HG03097 (cell line): Measurements from ENCODE around the gene GAS2.

Experiments used
- ATAC-seq: cut with Tn5 transposase; IDR thresholded peaks from one replicate; pipeline ENCODE4 v1.9.1; 2021; ENCODE audit not compliant: unreplicated experiment, low FRiP score

The GAS2 gene

GRCh38 chr11:22671751-22672150, 5.3 kb downstream of the GAS2 start:
- ATAC-seq = no peak

DNA sequence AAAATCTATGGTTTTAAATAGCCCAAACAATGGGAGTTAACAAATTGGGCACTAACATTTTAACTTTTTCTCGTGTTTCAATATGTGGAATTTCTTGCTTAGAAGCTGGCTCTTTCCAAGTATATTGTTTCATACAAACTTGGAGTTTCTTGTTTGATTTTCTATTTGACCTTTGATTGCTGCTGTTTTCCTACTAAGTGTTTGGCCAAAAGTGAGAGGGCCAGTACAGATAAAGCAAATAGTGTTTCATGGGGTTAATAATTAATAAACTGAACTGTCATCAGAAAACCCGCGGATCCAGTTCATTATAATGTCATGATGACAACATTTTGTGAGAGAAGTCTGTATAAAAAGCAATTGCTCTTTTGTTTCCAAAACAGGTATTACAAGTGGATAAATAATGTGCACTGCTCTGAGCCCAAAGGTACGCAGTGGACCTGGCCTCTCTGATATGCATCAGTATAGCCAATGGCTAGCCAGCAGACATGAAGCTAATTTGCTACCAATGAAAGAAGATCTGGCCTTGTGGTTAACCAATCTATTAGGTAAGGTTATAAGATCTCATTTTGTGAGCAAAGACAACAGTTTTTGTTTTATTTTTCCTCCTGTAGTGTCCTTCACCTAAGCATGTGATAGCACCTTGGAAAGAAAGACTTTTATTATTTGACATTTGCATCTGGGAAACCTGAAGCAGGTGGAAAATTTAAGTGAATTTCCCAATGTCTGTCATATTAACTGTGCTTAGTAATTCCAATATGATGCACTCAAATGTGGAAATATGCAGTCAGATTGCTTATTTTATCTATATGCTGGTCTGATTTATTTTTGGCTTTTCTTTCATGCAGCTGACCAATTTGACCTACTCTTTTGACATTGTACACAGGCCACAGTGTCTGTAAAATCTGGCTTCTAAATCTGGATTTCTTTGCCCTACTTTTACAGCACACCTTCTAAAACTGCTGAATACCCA, 8.3 kb downstream of the GAS2 start:
- ATAC-seq = no peak

GRCh38 chr11:22677153-22677903, 10.9 kb downstream of the GAS2 start:
- ATAC-seq = no peak

- no peak for ATAC-seq
These were observed 14.2 kb downstream of the GAS2 start for GRCh38 chr11:22680628-22681027.

- ATAC-seq = peak; percentile 54
These were observed 14.9 kb downstream of the GAS2 start for GRCh38 chr11:22681281-22681812.

DNA sequence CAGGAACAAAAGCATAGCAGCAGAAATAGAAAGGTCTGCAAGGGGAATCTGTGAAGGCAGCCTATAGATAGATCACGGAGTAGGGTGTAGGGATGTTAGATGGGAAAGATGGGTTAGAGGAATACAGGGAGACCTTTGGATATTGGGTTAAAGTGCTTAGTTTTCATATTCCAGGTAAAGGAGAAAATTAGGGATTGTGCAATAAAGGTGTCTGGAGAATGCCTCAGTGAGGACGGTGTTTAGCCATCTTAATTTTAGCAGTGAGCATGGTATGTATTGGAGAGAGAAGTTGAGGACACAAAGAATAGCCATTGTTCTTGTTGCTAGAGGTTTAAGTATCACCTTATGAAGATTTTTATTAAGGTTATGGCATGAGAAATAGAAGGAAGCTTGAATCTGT, 17.7 kb downstream of the GAS2 start:
- ATAC-seq = no peak

GRCh38 chr11:22685111-22685510, 18.7 kb downstream of the GAS2 start:
- ATAC-seq = no peak

DNA sequence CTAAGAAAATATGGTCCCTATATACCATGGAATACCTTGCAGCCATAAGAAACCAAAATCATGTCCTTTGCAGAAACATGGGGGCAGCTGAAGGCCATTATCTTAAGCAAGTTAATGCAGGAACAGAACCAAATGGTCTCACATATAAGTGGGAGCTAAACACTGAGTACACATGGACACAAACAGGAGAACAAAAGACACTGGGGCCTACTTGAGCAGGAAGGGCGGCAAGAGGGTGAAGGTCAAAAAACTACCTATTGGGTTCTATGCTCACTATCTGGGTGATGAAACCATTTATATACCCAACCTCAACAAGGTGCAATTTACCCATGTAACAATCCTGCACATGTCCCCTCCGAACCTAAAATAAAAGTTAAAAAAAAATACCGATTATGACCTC, 22.5 kb downstream of the GAS2 start:
- ATAC-seq = no peak

DNA sequence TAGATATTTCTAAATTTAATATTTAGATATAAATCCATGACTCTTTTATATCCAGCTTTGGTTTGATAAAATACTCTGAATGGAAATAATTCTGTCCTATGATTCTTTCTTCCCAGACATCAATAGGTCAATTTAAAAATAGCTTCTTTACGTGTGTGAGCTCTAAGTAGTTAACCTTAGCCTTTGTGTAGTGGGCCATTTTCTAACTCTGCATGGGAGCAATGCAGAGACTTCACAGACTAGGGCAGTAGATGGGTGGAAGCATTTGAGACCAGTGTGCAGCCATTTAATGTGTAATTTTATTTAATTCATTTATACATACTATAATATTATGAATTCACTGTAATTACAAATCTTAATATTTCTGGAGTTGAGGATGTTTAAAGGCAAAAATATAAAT, 23.8 kb downstream of the GAS2 start:
- ATAC-seq = no peak

GRCh38 chr11:22690871-22691270, 24.5 kb downstream of the GAS2 start:
- ATAC-seq = no peak

GRCh38 chr11:22699388-22699787, 33.0 kb downstream of the GAS2 start:
- ATAC-seq = no peak

DNA sequence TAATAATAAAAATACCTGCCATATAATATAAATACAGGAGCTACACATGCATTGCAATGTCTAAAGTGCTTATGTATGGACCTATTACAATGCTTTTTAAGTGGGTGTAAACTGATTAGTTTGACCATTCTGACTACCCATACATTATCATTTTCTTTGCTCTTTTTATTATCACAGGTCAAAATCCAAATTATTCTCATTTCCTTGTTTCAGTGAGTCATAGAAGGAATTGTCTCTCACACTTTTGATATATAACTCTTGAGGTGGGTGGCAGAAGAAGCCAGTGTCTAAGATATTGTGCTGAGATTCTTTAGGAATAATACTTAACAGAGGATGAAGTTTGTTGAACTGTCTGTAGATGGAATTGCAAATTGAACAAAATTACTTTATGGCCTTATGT, 35.6 kb downstream of the GAS2 start:
- no peak for ATAC-seq

DNA sequence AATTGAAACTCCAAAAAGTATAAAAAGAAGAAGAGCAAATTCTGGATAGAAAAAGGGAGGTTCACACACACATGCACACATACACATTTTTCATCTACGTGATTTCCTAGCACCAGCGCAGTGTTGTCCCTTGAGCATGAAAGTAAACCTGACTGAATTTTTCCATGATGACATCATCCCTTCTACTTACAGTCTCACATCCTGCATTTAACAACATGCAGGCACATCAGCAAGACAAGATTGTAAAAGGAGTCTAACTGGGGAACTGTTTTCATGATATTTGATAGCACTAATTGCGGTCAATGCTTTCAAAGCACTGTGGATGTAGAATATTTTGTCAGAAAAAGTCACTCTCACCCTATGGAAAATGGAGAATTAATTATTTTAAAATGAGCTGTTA, 36.6 kb downstream of the GAS2 start:
- ATAC-seq = no peak

GRCh38 chr11:22703591-22703990, 37.2 kb downstream of the GAS2 start:
- no peak for ATAC-seq

DNA sequence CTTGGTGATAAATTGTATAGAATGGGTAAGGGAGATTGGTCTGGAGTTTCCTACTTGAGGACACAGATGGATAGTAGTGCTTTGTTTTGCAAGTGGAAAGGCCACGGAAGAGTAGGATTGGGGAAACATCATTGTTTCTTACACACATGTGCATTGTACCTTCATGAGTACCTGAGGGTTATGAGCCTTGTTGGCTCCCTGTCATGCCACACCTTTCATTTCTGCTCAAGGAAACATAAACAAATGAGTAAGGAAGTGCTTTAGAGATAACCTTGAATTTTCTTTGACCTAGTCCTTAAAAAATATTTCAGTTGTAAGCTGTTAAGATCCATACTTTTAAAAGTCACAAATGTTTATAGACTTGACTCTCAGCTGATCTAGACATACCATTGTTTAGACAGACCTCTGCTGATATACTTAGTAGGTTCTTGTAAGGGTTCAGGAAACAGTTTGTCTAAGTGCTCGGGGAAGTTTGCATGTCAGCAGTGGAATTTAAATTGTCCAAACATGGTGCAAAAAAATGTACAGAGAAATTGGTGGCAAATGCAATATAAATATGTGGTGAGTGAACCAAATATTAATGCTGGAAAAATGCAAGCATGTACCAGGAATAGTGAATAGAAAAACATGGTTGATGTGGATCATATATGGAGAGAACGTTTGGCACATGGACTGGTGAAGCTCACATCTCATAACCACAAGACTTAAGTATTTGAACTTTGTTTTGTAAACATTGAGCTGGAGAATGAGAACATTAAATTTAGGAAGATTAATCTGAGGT, 40.9 kb downstream of the GAS2 start:
- no peak for ATAC-seq

GRCh38 chr11:22711071-22711770, 44.8 kb downstream of the GAS2 start:
- no peak for ATAC-seq

- no peak for ATAC-seq
These were observed 45.5 kb downstream of the GAS2 start for GRCh38 chr11:22711880-22712279.

- no peak for ATAC-seq
These were observed 46.9 kb downstream of the GAS2 start for GRCh38 chr11:22713336-22713735.

- ATAC-seq = no peak
These were observed 49.6 kb downstream of the GAS2 start for GRCh38 chr11:22715971-22716370.

GRCh38 chr11:22720457-22720856, 54.0 kb downstream of the GAS2 start:
- no peak for ATAC-seq
